ENCODE measurements around the gene PRUNE2.
"Not testable (repeated sequence)": the region's sequence is repeated elsewhere in the genome, so short reads cannot be mapped to it uniquely, and the experiment has no call there.

Gene PRUNE2

DNA sequence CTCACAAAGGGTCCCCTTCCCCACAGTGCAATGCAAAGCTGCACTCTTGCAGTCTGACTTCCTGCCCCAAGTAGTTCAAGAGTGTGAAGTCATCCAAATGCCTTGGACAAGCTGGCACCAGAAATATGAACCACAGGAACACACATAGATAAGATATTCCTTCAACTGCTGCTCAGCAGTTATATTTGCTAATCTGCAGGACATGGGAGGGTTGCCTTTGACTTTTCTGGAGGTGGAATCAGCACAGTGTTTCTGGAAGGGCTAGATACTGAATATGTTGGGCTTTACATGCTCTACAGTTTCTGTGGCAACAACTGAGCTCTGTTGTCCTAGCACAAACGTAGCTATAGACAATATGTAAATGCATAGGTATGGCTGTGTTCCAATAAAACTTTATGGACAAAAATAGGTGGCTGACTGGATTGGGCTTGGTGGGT, 238.4 kb downstream of the PRUNE2 start:
- Histone ChIP-seq H3K27me3 (ENCODE audit: insufficient read depth, poor library complexity, severe bottlenecking) (no peaks in the 10 kb centered on the region), H3K4me3 (ENCODE audit: severe bottlenecking) (no peak overlapping the region), H3K27ac (ENCODE audit: poor library complexity, severe bottlenecking) (no peak overlapping the region), H3K36me3 (ENCODE audit: low read depth) (no peaks in the 10 kb centered on the region), H3K4me1 (ENCODE audit: insufficient read depth, poor library complexity, severe bottlenecking) (no peaks in the 10 kb centered on the region), H3K9me3 (ENCODE audit: severe bottlenecking) (no peaks in the 10 kb centered on the region)
- TF ChIP-seq, protein P1, sequence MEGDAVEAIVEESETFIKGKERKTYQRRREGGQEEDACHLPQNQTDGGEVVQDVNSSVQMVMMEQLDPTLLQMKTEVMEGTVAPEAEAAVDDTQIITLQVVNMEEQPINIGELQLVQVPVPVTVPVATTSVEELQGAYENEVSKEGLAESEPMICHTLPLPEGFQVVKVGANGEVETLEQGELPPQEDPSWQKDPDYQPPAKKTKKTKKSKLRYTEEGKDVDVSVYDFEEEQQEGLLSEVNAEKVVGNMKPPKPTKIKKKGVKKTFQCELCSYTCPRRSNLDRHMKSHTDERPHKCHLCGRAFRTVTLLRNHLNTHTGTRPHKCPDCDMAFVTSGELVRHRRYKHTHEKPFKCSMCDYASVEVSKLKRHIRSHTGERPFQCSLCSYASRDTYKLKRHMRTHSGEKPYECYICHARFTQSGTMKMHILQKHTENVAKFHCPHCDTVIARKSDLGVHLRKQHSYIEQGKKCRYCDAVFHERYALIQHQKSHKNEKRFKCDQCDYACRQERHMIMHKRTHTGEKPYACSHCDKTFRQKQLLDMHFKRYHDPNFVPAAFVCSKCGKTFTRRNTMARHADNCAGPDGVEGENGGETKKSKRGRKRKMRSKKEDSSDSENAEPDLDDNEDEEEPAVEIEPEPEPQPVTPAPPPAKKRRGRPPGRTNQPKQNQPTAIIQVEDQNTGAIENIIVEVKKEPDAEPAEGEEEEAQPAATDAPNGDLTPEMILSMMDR (IDR thresholded peaks at IDR 0.05; ENCODE audit: poor library complexity, severe bottlenecking): no peak
- ATAC-seq (ENCODE audit: low read depth): peak; percentile 61; the same call in 2 of the 3 replicates
- no peak for DNase-seq (ENCODE audit: low spot score)

DNA sequence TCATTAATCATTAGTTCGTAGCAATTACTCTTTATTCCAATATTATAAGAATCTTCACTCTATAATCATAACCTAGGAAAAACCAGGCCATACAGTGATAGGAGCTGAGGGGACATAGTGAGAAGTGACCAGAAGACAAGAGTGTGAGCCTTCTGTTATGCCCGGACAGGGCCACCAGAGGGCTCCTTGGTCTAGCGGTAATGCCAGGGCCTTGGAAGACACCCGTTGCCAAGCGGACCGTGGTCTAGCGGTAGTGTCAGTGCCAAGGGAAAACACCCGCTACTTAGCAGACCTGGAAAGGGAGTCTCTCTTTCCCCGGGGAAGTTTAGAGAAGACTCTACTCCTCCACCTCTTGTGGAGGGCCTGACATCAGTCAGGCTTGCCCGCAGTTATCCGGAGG, 239.9 kb downstream of the PRUNE2 start:
- ATAC-seq (ENCODE audit: low read depth); H3K9me3 ChIP-seq (ENCODE audit: severe bottlenecking); H3K36me3 ChIP-seq (ENCODE audit: low read depth); H3K4me3 ChIP-seq (ENCODE audit: severe bottlenecking); H3K27me3 ChIP-seq (ENCODE audit: insufficient read depth, poor library complexity, severe bottlenecking); H3K27ac ChIP-seq (ENCODE audit: poor library complexity, severe bottlenecking); DNase-seq (ENCODE audit: low spot score); H3K4me1 ChIP-seq (ENCODE audit: insufficient read depth, poor library complexity, severe bottlenecking): not testable (repeated sequence)
- TF ChIP-seq, protein P1 (IDR thresholded peaks at IDR 0.05; ENCODE audit: poor library complexity, severe bottlenecking): peak; percentile 24

DNA sequence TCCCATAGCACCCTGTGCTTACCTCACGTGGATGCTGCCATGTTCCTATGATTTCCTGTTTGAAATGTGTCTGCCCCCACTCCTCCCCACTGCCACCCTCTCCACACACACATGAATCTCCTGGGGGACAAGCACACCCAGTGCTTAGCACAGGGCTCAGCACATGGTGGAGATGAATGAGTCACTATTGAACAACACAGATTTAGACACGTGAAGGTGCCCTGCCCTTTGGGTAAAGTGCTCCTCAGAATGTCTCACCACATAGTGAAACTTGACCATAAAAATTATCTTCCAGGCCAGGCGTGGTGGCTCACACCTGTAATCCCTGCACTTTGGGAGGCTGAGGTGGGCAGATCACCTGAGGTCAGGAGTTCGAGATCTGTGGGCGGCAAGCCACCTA, 240.5 kb downstream of the PRUNE2 start:
- H3K36me3 ChIP-seq (ENCODE audit: low read depth): no peaks in the 10 kb centered on the region
- DNase-seq (ENCODE audit: low spot score): no peak
- H3K9me3 ChIP-seq (ENCODE audit: severe bottlenecking): no peaks in the 10 kb centered on the region
- TF ChIP-seq, protein P1 (IDR thresholded peaks at IDR 0.05; ENCODE audit: poor library complexity, severe bottlenecking): no peak
- ATAC-seq (ENCODE audit: low read depth): no peak
- H3K27me3 ChIP-seq (ENCODE audit: insufficient read depth, poor library complexity, severe bottlenecking): no peaks in the 10 kb centered on the region
- H3K4me1 ChIP-seq (ENCODE audit: insufficient read depth, poor library complexity, severe bottlenecking): no peaks in the 10 kb centered on the region
- no peak overlapping the region for H3K4me3 ChIP-seq (ENCODE audit: severe bottlenecking)
- no peak overlapping the region for H3K27ac ChIP-seq (ENCODE audit: poor library complexity, severe bottlenecking)

DNA sequence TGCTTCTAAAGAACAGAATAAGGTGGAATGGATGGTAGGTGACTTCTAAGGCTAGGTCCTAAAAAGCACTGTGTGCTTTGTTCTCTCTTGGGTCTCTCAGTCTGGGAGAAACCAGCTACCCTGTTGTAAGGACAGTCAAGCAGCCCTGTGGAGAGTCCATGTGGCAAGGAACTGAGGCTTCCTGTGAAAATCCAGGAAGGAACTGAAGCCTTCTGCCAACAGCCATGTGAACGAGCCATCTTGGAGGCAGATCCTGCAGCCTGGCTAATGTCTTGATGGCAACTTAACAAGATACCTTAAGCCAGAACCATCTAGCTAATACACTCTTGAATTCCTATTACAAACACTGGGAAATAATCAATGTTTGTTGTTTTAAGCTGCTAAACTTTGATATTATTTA, 241.8 kb downstream of the PRUNE2 start:
- TF ChIP-seq, protein P1 (IDR thresholded peaks at IDR 0.05; ENCODE audit: poor library complexity, severe bottlenecking): no peak
- no peak for ATAC-seq (ENCODE audit: low read depth)
- Histone ChIP-seq H3K27me3 (ENCODE audit: insufficient read depth, poor library complexity, severe bottlenecking) (no peaks in the 10 kb centered on the region), H3K4me3 (ENCODE audit: severe bottlenecking) (no peak overlapping the region), H3K9me3 (ENCODE audit: severe bottlenecking) (no peaks in the 10 kb centered on the region), H3K27ac (ENCODE audit: poor library complexity, severe bottlenecking) (no peak overlapping the region), H3K36me3 (ENCODE audit: low read depth) (no peaks in the 10 kb centered on the region), H3K4me1 (ENCODE audit: insufficient read depth, poor library complexity, severe bottlenecking) (no peaks in the 10 kb centered on the region)
- no peak for DNase-seq (ENCODE audit: low spot score)

DNA sequence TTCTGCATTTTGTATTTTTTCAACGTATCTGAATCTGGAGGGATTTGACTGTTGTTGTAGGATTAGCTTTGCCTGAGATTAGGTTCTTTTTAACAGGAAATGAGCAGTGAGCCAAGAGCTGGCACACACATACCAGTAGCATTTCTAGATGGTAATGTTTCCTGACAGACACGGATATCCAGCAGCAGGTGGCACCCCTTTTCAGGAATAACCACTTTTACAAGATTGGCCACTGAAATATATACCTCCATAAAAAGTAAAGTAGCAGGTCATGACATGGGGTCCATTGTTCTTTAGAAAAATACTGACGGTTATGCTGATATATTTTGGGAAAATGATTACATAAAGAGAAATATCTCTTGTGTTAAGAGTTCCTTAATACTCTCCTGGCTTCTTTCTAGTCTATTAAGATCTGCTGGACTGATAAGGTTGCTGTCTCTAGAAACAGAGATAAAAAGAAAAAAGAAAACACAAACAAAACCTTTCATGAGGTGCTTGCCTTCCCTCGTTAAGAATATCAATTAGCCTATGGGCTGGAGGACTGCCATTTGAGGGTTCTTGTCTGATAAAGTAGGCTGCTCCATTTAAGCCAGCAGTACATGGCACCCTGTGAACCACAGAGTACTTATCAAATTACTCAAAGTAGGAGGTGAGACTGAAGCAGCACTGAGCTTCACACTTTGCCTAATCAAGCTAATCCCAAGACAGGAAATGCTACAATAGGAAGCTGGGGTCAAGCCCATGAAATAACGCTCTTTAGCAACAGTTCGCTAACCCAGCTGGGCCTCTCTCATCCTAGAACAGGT, 243.2 kb downstream of the PRUNE2 start:
- no peak overlapping the region for H3K27ac ChIP-seq (ENCODE audit: poor library complexity, severe bottlenecking)
- ATAC-seq (ENCODE audit: low read depth) (0 out of 3 replicates have a peak, but pooled peaks have one; percentile 32), DNase-seq (ENCODE audit: low spot score) (no peak)
- TF ChIP-seq, protein P1 (IDR thresholded peaks at IDR 0.05; ENCODE audit: poor library complexity, severe bottlenecking): no peak
- no peak overlapping the region for H3K4me3 ChIP-seq (ENCODE audit: severe bottlenecking)
- H3K4me1 ChIP-seq (ENCODE audit: insufficient read depth, poor library complexity, severe bottlenecking): no peaks in the 10 kb centered on the region
- no peaks in the 10 kb centered on the region for H3K9me3 ChIP-seq (ENCODE audit: severe bottlenecking)
- H3K27me3 ChIP-seq (ENCODE audit: insufficient read depth, poor library complexity, severe bottlenecking): no peaks in the 10 kb centered on the region
- no peaks in the 10 kb centered on the region for H3K36me3 ChIP-seq (ENCODE audit: low read depth)

Data from RWPE2 (cell line).